Measurements from ENCODE around the gene ROR1.
"Not testable (repeated sequence)": the region's sequence is repeated elsewhere in the genome, so short reads cannot be mapped to it uniquely, and the experiment has no call there.

The ROR1 gene

GRCh38 chr1:63794939-63795378, 21.1 kb downstream of the ROR1 start:
- DNase-seq: no peak

- DNase-seq: no peak
Observed at GRCh38 chr1:63795455-63795854, 21.6 kb downstream of the ROR1 start.

GRCh38 chr1:63797056-63797726, 23.4 kb downstream of the ROR1 start:
- DNase-seq: no peak

- no peak for DNase-seq
Observed at GRCh38 chr1:63798284-63798683, 24.5 kb downstream of the ROR1 start.

GRCh38 chr1:63799307-63799706, 25.5 kb downstream of the ROR1 start:
- no peak for DNase-seq

GRCh38 chr1:63799820-63800219, 26.0 kb downstream of the ROR1 start:
- no peak for DNase-seq

GRCh38 chr1:63802109-63802508, 28.3 kb downstream of the ROR1 start:
- DNase-seq: no peak

- DNase-seq: no peak
Observed at GRCh38 chr1:63804829-63805484, 31.1 kb downstream of the ROR1 start.

GRCh38 chr1:63807046-63807445, 33.2 kb downstream of the ROR1 start:
- no peak for DNase-seq

GRCh38 chr1:63810936-63811469, 37.2 kb downstream of the ROR1 start:
- no peak for DNase-seq

- no peak for DNase-seq
Observed at GRCh38 chr1:63812071-63812700, 38.4 kb downstream of the ROR1 start.

GRCh38 chr1:63813829-63814277, 40.0 kb downstream of the ROR1 start:
- DNase-seq: no peak

- not testable (repeated sequence) for DNase-seq
Observed at GRCh38 chr1:63816217-63816815, 42.5 kb downstream of the ROR1 start.

GRCh38 chr1:63817152-63817667, 43.4 kb downstream of the ROR1 start:
- DNase-seq: no peak

- no peak for DNase-seq
Observed at GRCh38 chr1:63817700-63818099, 43.9 kb downstream of the ROR1 start.

- no peak for DNase-seq
Observed at GRCh38 chr1:63818567-63819325, 44.9 kb downstream of the ROR1 start.

GRCh38 chr1:63819795-63820194, 46.0 kb downstream of the ROR1 start:
- DNase-seq: no peak

GRCh38 chr1:63821091-63822005, 47.5 kb downstream of the ROR1 start:
- DNase-seq: no peak

- no peak for DNase-seq
Observed at GRCh38 chr1:63822540-63822939, 48.7 kb downstream of the ROR1 start.

GRCh38 chr1:63824451-63824850, 50.6 kb downstream of the ROR1 start:
- no peak for DNase-seq

- DNase-seq: no peak
Observed at GRCh38 chr1:63825111-63825510, 51.3 kb downstream of the ROR1 start.

All from GF-D8 (cell line).